H1 (cell line): ENCODE results near the gene GDPD3. TPM values are rescaled to one million over a fixed set of nuclear protein-coding genes. Genes with fewer than 3 reads are reported as not detected.

Source experiments
- CTCF ChIA-PET: fragments of 300-600 bp; sonication (Branson Sonifier 250); formaldehyde crosslinking; loops from one replicate; lab custom pipeline; 2021; ENCODE audit not compliant: partially characterized antibody; lab: Charles Lee
- POLR2A ChIA-PET: fragments of 300-600 bp; sonication (Branson Sonifier 250); formaldehyde crosslinking; loops from one replicate; lab custom pipeline; 2021; ENCODE audit warnings: inconsistent platforms; ENCODE audit not compliant: partially characterized antibody; lab: Charles Lee
- DNase-seq, 2 experiments: peaks; one replicate each; pipeline versions ENCODE4 v3.0.0 to v3.0.0-alpha.2; 2010 to 2022; ENCODE audit warnings: low spot score in 2 of 2, low read depth in 1 of 2, mixed read lengths in 1 of 2
- FAIRE-seq: peaks from 2 replicates; lab custom pipeline; 2011; peaks lifted over from hg19 to GRCh38; lab: Jason Lieb, UNC
- H2AFZ ChIP-seq: 2 replicates; pipeline ENCODE4 v1.8.1; 2012; ENCODE audit warnings: low read length, inconsistent platforms
- H2AK5ac ChIP-seq: 2 replicates; pipeline ENCODE4 v1.6.1; 2013; ENCODE audit warnings: low read depth, low read length
- H2BK120ac ChIP-seq: replicated peaks from 2 replicates; pipeline ENCODE3; 2013; ENCODE audit warnings: low read depth, low read length, inconsistent platforms
- H2BK12ac ChIP-seq: 2 replicates; pipeline ENCODE4 v1.6.1; 2013; ENCODE audit warnings: low read depth, low read length
- H2BK15ac ChIP-seq: 2 replicates; pipeline ENCODE4 v1.6.1; 2013; ENCODE audit warnings: low read length
- H2BK20ac ChIP-seq: 2 replicates; pipeline ENCODE4 v1.6.1; 2013; ENCODE audit warnings: low read length
- H2BK5ac ChIP-seq: 2 replicates; pipeline ENCODE4 v1.6.1; 2013; ENCODE audit warnings: low read depth, low read length
- H3K14ac ChIP-seq: 2 replicates; pipeline ENCODE4 v1.6.1; 2013; ENCODE audit warnings: inconsistent platforms; ENCODE audit not compliant: insufficient read length
- H3K18ac ChIP-seq: 2 replicates; pipeline ENCODE4 v1.6.1; 2013; ENCODE audit warnings: low read length; ENCODE audit errors: extremely low read depth
- H3K23ac ChIP-seq: 2 replicates; pipeline ENCODE4 v1.6.1; 2013; ENCODE audit warnings: inconsistent platforms; ENCODE audit not compliant: insufficient read length
- H3K23me2 ChIP-seq: 2 replicates; pipeline ENCODE4 v1.6.1; 2013; ENCODE audit warnings: low read depth, low read length
- H3K27ac ChIP-seq: 2 replicates; pipeline ENCODE4 v1.6.1; 2011; ENCODE audit warnings: low read depth, low read length, inconsistent platforms
- H3K27me3 ChIP-seq, 4 experiments: replicated peaks in 1 of 4; 1 replicate in 1 of 4; 2 replicates in 3 of 4; pipeline versions ENCODE4 v1.6.1 to v1.8.1; 2011 to 2013; ENCODE audit warnings: low read length in 3 of 4, mild to moderate bottlenecking in 3 of 4, inconsistent platforms in 2 of 4, mixed read lengths in 2 of 4, moderate library complexity in 1 of 4; ENCODE audit not compliant: control insufficient read depth in 3 of 4, insufficient read depth in 3 of 4; ENCODE audit errors: extremely low read depth in 1 of 4
- H3K36me3 ChIP-seq, 4 experiments: 2 replicates each; pipeline versions ENCODE4 v1.6.1 to v1.8.1; 2011 to 2013; ENCODE audit warnings: mild to moderate bottlenecking in 4 of 4, low read length in 3 of 4, moderate library complexity in 2 of 4, control low read depth in 1 of 4, inconsistent platforms in 1 of 4; ENCODE audit not compliant: insufficient read depth in 4 of 4, control insufficient read depth in 2 of 4
- H3K4ac ChIP-seq: replicated peaks from 2 replicates; pipeline ENCODE3; 2013; ENCODE audit warnings: low read length, low read depth, mixed read lengths, inconsistent platforms; ENCODE audit not compliant: insufficient read length
- H3K4me1 ChIP-seq, 4 experiments: replicated peaks in 1 of 4; 1 replicate in 1 of 4; 2 replicates in 3 of 4; pipeline versions ENCODE4 v1.6.1 to v1.8.1; 2011 to 2013; ENCODE audit warnings: low read length in 3 of 4, inconsistent platforms in 2 of 4, mixed read lengths in 1 of 4; ENCODE audit not compliant: insufficient read depth in 4 of 4, control insufficient read depth in 3 of 4
- H3K4me2 ChIP-seq, 2 experiments: 2 replicates each; pipeline versions ENCODE4 v1.6.1 to v1.8.1; 2011 to 2013; ENCODE audit warnings: low read depth in 2 of 2, low read length in 2 of 2, control low read depth in 1 of 2, inconsistent platforms in 1 of 2, mild to moderate bottlenecking in 1 of 2; ENCODE audit not compliant: insufficient read depth in 1 of 2
- H3K4me3 ChIP-seq, 4 experiments: fragments of 200-600, 300-600 bp in 1 of 4; sonication (generic), shearing (Covaris generic), sonication (Bioruptor Twin) in 1 of 4; 2 replicates each; pipeline versions ENCODE4 v1.5.1 to v1.8.1; 2011 to 2016; ENCODE audit warnings: low read length in 4 of 4, low read depth in 3 of 4, control low read depth in 2 of 4, inconsistent platforms in 2 of 4, mild to moderate bottlenecking in 2 of 4, mixed read lengths in 1 of 4, moderate library complexity in 1 of 4; ENCODE audit not compliant: insufficient read depth in 2 of 4; ENCODE audit errors: extremely low read depth in 1 of 4
- H3K56ac ChIP-seq: replicated peaks from 2 replicates; pipeline ENCODE3; 2013; ENCODE audit warnings: low read depth, mild to moderate bottlenecking, mixed read lengths, low read length, inconsistent platforms; ENCODE audit not compliant: insufficient read length
- H3K79me1 ChIP-seq: 2 replicates; pipeline ENCODE4 v1.6.1; 2013; ENCODE audit warnings: low read depth, low read length, control low read depth
- H3K79me2 ChIP-seq, 2 experiments: 2 replicates each; pipeline versions ENCODE4 v1.6.1 to v1.8.1; 2012 to 2013; ENCODE audit warnings: low read length in 2 of 2, mild to moderate bottlenecking in 2 of 2, inconsistent platforms in 1 of 2; ENCODE audit not compliant: insufficient read depth in 2 of 2, control insufficient read depth in 1 of 2
- H3K9ac ChIP-seq, 4 experiments: replicated peaks in 1 of 4; 1 replicate in 1 of 4; 2 replicates in 3 of 4; pipeline versions ENCODE4 v1.6.1 to v1.8.1; 2011 to 2013; ENCODE audit warnings: low read depth in 3 of 4, low read length in 3 of 4, control low read depth in 2 of 4, mild to moderate bottlenecking in 2 of 4, moderate library complexity in 2 of 4, inconsistent platforms in 1 of 4; ENCODE audit errors: extremely low read depth in 1 of 4
- H3K9me3 ChIP-seq, 2 experiments: 2 replicates each; pipeline versions ENCODE4 v1.6.1 to v1.8.1; 2012 to 2013; ENCODE audit warnings: mild to moderate bottlenecking in 2 of 2, moderate library complexity in 2 of 2, control low read depth in 1 of 2, inconsistent platforms in 1 of 2, low read depth in 1 of 2, low read length in 1 of 2, mixed read lengths in 1 of 2; ENCODE audit not compliant: insufficient read depth in 2 of 2
- H4K20me1 ChIP-seq, 2 experiments: replicated peaks in 1 of 2; 2 replicates each; pipeline versions ENCODE3 to v1.8.1; 2011 to 2013; ENCODE audit warnings: inconsistent platforms in 2 of 2, low read length in 2 of 2, mild to moderate bottlenecking in 1 of 2; ENCODE audit not compliant: insufficient read depth in 2 of 2, control insufficient read depth in 1 of 2
- H4K5ac ChIP-seq: 2 replicates; pipeline ENCODE4 v1.6.1; 2013; ENCODE audit warnings: low read length, low read depth, mixed read lengths, inconsistent platforms; ENCODE audit not compliant: insufficient read length
- H4K8ac ChIP-seq: 2 replicates; pipeline ENCODE4 v1.8.0; 2013; ENCODE audit warnings: mild to moderate bottlenecking, moderate library complexity, low read length, inconsistent platforms; ENCODE audit not compliant: insufficient read depth; ENCODE audit errors: extremely low read depth
- H4K91ac ChIP-seq: replicated peaks from 2 replicates; pipeline ENCODE3; 2013; ENCODE audit warnings: low read length, mixed read lengths, inconsistent platforms; ENCODE audit not compliant: insufficient read length
- CEBPB ChIP-seq: IDR thresholded peaks from 2 replicates; pipeline ENCODE4 v1.6.1; 2012; ENCODE audit warnings: low read depth, low read length
- EP300 ChIP-seq, 2 experiments: IDR thresholded peaks; 1 replicate in 1 of 2; 2 replicates in 1 of 2; pipeline ENCODE4 v1.6.1; 2011 to 2012; ENCODE audit warnings: low read depth in 2 of 2, low read length in 2 of 2, mild to moderate bottlenecking in 2 of 2, borderline replicate concordance in 1 of 2, inconsistent platforms in 1 of 2, moderate library complexity in 1 of 2
- FOSL1 ChIP-seq: IDR thresholded peaks from 2 replicates; pipeline ENCODE4 v1.6.1; 2011; ENCODE audit warnings: mild to moderate bottlenecking, low read depth, low read length, moderate library complexity; ENCODE audit not compliant: insufficient read depth
- GABPA ChIP-seq: IDR thresholded peaks from 2 replicates; pipeline ENCODE4 v1.6.1; 2011; ENCODE audit warnings: mild to moderate bottlenecking, low read length, moderate library complexity, borderline replicate concordance; ENCODE audit not compliant: insufficient read depth
- PHF8 ChIP-seq: fragments of 200-600 bp; sonication (generic); conservative IDR thresholded peaks from 2 replicates; pipeline ENCODE4 v1.7.1; 2012; ENCODE audit warnings: low read depth, mild to moderate bottlenecking, inconsistent platforms, low read length, moderate library complexity
- SUZ12 ChIP-seq: fragments of 200-600 bp; sonication (generic); IDR thresholded peaks from 2 replicates; pipeline ENCODE4 v1.6.1; 2012; ENCODE audit warnings: mild to moderate bottlenecking, inconsistent platforms, low read length, moderate library complexity, mixed read lengths
- TAF7 ChIP-seq: optimal IDR thresholded peaks from 2 replicates; pipeline ENCODE3; 2011; ENCODE audit warnings: low read depth, mild to moderate bottlenecking, inconsistent platforms, low read length, moderate library complexity, borderline replicate concordance
- ZNF274 ChIP-seq: IDR thresholded peaks from 2 replicates; pipeline ENCODE4 v1.7.0; 2012; ENCODE audit warnings: low read length, borderline replicate concordance; ENCODE audit errors: extremely low read depth
- WGBS, 2 experiments: shearing (Covaris generic) in 1 of 2; methylation state at CpG; one replicate each; pipeline versions ENCODE4 v1.1.6 to v1.1.7; 2013 to 2015; ENCODE audit warnings: low lambda C conversion rate in 2 of 2, mixed read lengths in 2 of 2, inconsistent platforms in 1 of 2, low coverage in 1 of 2, missing lambda C conversion rate in 1 of 2; ENCODE audit not compliant: insufficient replicate concordance in 2 of 2, insufficient coverage in 1 of 2, insufficient read length in 1 of 2; ENCODE audit errors: extremely low coverage in 1 of 2, missing lambda C conversion rate in 1 of 2; 5-methylcytosine and 5-hydroxymethylcytosine counted together
- polyA plus RNA-seq, 7 experiments: library from polyadenylated mRNA; depleted of rRNA in 3 of 7; stranded (reverse) in 5 of 7; unstranded in 2 of 7; fragments of >200 nt in 5 of 7; fragments of 200-250 nt in 2 of 7; gene quantifications; 1 replicate in 5 of 7; 2 replicates in 1 of 7; 4 replicates in 1 of 7; pipeline versions ENCODE4 v1.2.1 to v1.2.3, GENCODE V29; 2011 to 2013; ENCODE audit warnings: missing spikeins in 2 of 7, mixed read lengths in 2 of 7
- total RNA-seq: library from RNA; stranded (reverse); fragmentation: NEBNext Ultra II Directional; extraction: Animal tissue kit (Norgen Biotek cat#: 25700); gene quantifications from 2 replicates; pipeline ENCODE4 v1.2.1, GENCODE V29; 2021
- TF ChIP-seq, protein P1 (sequence below): IDR thresholded peaks from 2 replicates; pipeline ENCODE4 v1.6.1; 2011; ENCODE audit warnings: low read length, improper control_type of control experiment

The GDPD3 gene
- total and polyA plus RNA-seq, 2 of the 8 experiments (the other 6 are each of a cell fraction or from before 2014, with no cell fraction given): 0.20 TPM; not detected in 1

- Histone ChIP-seq H2BK12ac (no peak within 1 kb of the TSS; the same call in 1 of the 2 replicates), H3K36me3 (peaks cover 8 to 39% (median 19%) of the 10 kb centered on the region in 4 experiments; a peak in 6 of 8 replicates), H3K4ac (peak within 1 kb of the TSS; percentile 53), H4K20me1 (peaks cover 12 to 24% of the 10 kb centered on the region in 2 experiments), H3K56ac (peak within 1 kb of the TSS; percentile 82), H3K23me2 (peaks cover 7% of the 10 kb centered on the region; the same call in 1 of the 2 replicates), H2BK120ac (no peak within 1 kb of the TSS), H2BK20ac (no peak within 1 kb of the TSS), H3K79me1 (peaks cover 12% of the 10 kb centered on the region), H4K8ac (peak within 1 kb of the TSS; percentile 71), H2AK5ac (no peak within 1 kb of the TSS), H2AFZ (no peak within 1 kb of the TSS), H2BK5ac (peak within 1 kb of the TSS; percentile 66; the same call in 1 of the 2 replicates), H2BK15ac (no peak within 1 kb of the TSS), H3K4me3 (peak within 1 kb of the TSS; percentile 85 to 95 (median 90)), H4K5ac (peak within 1 kb of the TSS; percentile 84), H3K9ac (peak within 1 kb of the TSS; percentile 79 to 85 (median 80)), H3K27ac (peak within 1 kb of the TSS; percentile 41), H3K18ac (peak within 1 kb of the TSS; percentile 87), H3K4me1 (peaks cover 0 to 7% (median 1%) of the 10 kb centered on the region in 4 experiments; a peak in 2 of 7 replicates), H3K79me2 (peaks cover 11 to 32% of the 10 kb centered on the region in 2 experiments), H3K9me3 (no peaks in the 10 kb centered on the region), H3K23ac (no peak within 1 kb of the TSS), H3K14ac (no peak within 1 kb of the TSS), H4K91ac (no peak within 1 kb of the TSS), H3K4me2 (peak within 1 kb of the TSS; percentile 82 to 89), H3K27me3 (no peaks in the 10 kb centered on the region)
- no peak for FAIRE-seq
- ChIA-PET CTCF (interaction anchor here (0.6 to 2.1 kb wide), 7 partner anchors 9 to 36 kb away, joined by 4 to 21 read pairs (median 5); partner anchors contain the start of genes TBX6 and YPEL3), POLR2A (interaction anchor here (0.6 to 21.2 kb wide), 6 partner anchors 7 to 400 kb away, joined by 3 to 353 read pairs (median 4); partner anchors contain the start of genes ALDOA, TBX6 and YPEL3)
- DNase-seq: peak in 1 of 2 experiments; percentile 92
- WGBS, 2 experiments: 15% methylated on average over 35 of the region's 67 CpGs; no CpG with 5 or more reads in 1 of the 2 experiments
- TF ChIP-seq, protein P1, sequence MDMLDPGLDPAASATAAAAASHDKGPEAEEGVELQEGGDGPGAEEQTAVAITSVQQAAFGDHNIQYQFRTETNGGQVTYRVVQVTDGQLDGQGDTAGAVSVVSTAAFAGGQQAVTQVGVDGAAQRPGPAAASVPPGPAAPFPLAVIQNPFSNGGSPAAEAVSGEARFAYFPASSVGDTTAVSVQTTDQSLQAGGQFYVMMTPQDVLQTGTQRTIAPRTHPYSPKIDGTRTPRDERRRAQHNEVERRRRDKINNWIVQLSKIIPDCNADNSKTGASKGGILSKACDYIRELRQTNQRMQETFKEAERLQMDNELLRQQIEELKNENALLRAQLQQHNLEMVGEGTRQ: no peak
- TF ChIP-seq CEBPB (0 out of 2 replicates have a peak, but pooled peaks have one; percentile 15), PHF8 (peak; percentile 86), EP300 (IDR thresholded peaks at IDR 0.05; ENCODE audit: borderline replicate concordance in 1 of 2, low read depth in 2 of 2, low read length in 2 of 2) (peak in 1 of 2 experiments; percentile 88; a peak in 2 of 3 replicates), TAF7 (peak; percentile 71), ZNF274 (no peak), GABPA (peak; percentile 88), SUZ12 (no peak), FOSL1 (no peak)
These were observed 37.6 kb downstream of the GDPD3 start, which contains the start of gene PPP4C for GRCh38 chr16:30075503-30076275. Gene PPP4C, plus strand, starts transcription at chr16:30075994. Its CDS starts 384 bp downstream, at chr16:30076378.
